HepG2 (cell line): ENCODE measurements around the gene CDHR4.

Source experiments
- CTCF ChIP-seq: sonication (generic); formaldehyde crosslinking; IDR thresholded peaks from 2 replicates; pipeline ENCODE4 v1.5.0; 2020; ENCODE audit warnings: mild to moderate bottlenecking, missing genetic modification reagents, moderate library complexity
- NFIC ChIP-seq: IDR thresholded peaks from 2 replicates; pipeline ENCODE4 v1.6.1; 2012; ENCODE audit warnings: mild to moderate bottlenecking, low read length, inconsistent platforms
- SMC3 ChIP-seq: IDR thresholded peaks from 2 replicates; pipeline ENCODE4 v1.6.1; 2011; ENCODE audit warnings: low read length, improper control_type of control experiment
- TARDBP ChIP-seq: sonication (generic); formaldehyde crosslinking; IDR thresholded peaks from 2 replicates; pipeline ENCODE4 v1.8.0; 2022; ENCODE audit warnings: mild to moderate bottlenecking, missing genetic modification reagents
- ZNF282 ChIP-seq: fragments of 450-650 bp; IDR thresholded peaks from 2 replicates; pipeline ENCODE4 v1.6.1; 2018; ENCODE audit not compliant: partially characterized antibody
- ZNF501 ChIP-seq: sonication (generic); formaldehyde crosslinking; IDR thresholded peaks from 2 replicates; pipeline ENCODE4 v1.5.1; 2020; ENCODE audit warnings: mild to moderate bottlenecking, moderate library complexity, missing genetic modification reagents
- ZSCAN29 ChIP-seq: sonication (generic); formaldehyde crosslinking; conservative IDR thresholded peaks from 2 replicates; pipeline ENCODE4 v1.4.0; 2020; ENCODE audit warnings: mild to moderate bottlenecking, missing genetic modification reagents
- TF ChIP-seq, protein P1 (sequence below): sonication (generic); formaldehyde crosslinking; IDR thresholded peaks from 2 replicates; pipeline ENCODE4 v1.5.1; 2020; ENCODE audit warnings: missing genetic modification reagents, mild to moderate bottlenecking, borderline replicate concordance
- TF ChIP-seq, protein P2 (sequence below): sonication (generic); formaldehyde crosslinking; IDR thresholded peaks from 2 replicates; pipeline ENCODE4 v1.5.0; 2020; ENCODE audit warnings: mild to moderate bottlenecking, low read depth, missing genetic modification reagents, borderline replicate concordance

- TF ChIP-seq ZSCAN29 (CRISPR knock-in tag) (no peak), NFIC (no peak), TARDBP (CRISPR knock-in tag) (no peak), CTCF (CRISPR knock-in tag) (peak; percentile 90), SMC3 (peak; percentile 97), ZNF501 (CRISPR knock-in tag) (no peak), ZNF282 (no peak)
- TF ChIP-seq, protein P1, sequence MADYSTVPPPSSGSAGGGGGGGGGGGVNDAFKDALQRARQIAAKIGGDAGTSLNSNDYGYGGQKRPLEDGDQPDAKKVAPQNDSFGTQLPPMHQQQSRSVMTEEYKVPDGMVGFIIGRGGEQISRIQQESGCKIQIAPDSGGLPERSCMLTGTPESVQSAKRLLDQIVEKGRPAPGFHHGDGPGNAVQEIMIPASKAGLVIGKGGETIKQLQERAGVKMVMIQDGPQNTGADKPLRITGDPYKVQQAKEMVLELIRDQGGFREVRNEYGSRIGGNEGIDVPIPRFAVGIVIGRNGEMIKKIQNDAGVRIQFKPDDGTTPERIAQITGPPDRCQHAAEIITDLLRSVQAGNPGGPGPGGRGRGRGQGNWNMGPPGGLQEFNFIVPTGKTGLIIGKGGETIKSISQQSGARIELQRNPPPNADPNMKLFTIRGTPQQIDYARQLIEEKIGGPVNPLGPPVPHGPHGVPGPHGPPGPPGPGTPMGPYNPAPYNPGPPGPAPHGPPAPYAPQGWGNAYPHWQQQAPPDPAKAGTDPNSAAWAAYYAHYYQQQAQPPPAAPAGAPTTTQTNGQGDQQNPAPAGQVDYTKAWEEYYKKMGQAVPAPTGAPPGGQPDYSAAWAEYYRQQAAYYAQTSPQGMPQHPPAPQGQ: no peak
- TF ChIP-seq, protein P2, sequence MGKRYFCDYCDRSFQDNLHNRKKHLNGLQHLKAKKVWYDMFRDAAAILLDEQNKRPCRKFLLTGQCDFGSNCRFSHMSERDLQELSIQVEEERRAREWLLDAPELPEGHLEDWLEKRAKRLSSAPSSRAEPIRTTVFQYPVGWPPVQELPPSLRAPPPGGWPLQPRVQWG (CRISPR knock-in tag): no peak
These were observed 39.6 kb upstream of the CDHR4 start for GRCh38 chr3:49839193-49839809.
